GM21576 (cell line): ENCODE data around the gene USP25.

Experiments
- ATAC-seq: cut with Tn5 transposase; IDR thresholded peaks from one replicate; pipeline ENCODE4 v1.9.1; 2021; ENCODE audit warnings: mild to moderate bottlenecking, moderate library complexity; ENCODE audit not compliant: unreplicated experiment

USP25 gene

GRCh38 chr21:15848634-15849560 is 119.1 kb downstream of the USP25 start:
- no peak for ATAC-seq

GRCh38 chr21:15849927-15850326 is 120.1 kb downstream of the USP25 start:
- ATAC-seq = no peak

GRCh38 chr21:15850645-15851044 is 120.9 kb downstream of the USP25 start:
- ATAC-seq = no peak

- no peak for ATAC-seq
Observed at GRCh38 chr21:15852146-15852545, 122.4 kb downstream of the USP25 start.

GRCh38 chr21:15853126-15853525 is 123.3 kb downstream of the USP25 start:
- ATAC-seq = no peak

GRCh38 chr21:15856813-15857212 is 127.0 kb downstream of the USP25 start:
- ATAC-seq = no peak

- no peak for ATAC-seq
Observed at GRCh38 chr21:15857740-15858139, 128.0 kb downstream of the USP25 start.

- no peak for ATAC-seq
Observed at GRCh38 chr21:15860541-15860940, 130.8 kb downstream of the USP25 start.

- ATAC-seq = no peak
Observed at GRCh38 chr21:15868940-15869339, 139.2 kb downstream of the USP25 start.

- peak; percentile 63 for ATAC-seq
Observed at GRCh38 chr21:15870819-15871218, 141.0 kb downstream of the USP25 start.

- ATAC-seq = no peak
Observed at GRCh38 chr21:15872236-15872635, 142.5 kb downstream of the USP25 start.

- ATAC-seq = no peak
Observed at GRCh38 chr21:15874615-15875014, 144.8 kb downstream of the USP25 start.

GRCh38 chr21:15875286-15875685 is 145.5 kb downstream of the USP25 start:
- no peak for ATAC-seq

- ATAC-seq = no peak
Observed at GRCh38 chr21:15893902-15894301, 164.1 kb downstream of the USP25 start.

GRCh38 chr21:15894596-15894995 is 164.8 kb downstream of the USP25 start:
- ATAC-seq = no peak

GRCh38 chr21:15895142-15896106 is 165.6 kb downstream of the USP25 start:
- ATAC-seq = no peak

- no peak for ATAC-seq
Observed at GRCh38 chr21:15896501-15896900, 166.7 kb downstream of the USP25 start.

GRCh38 chr21:15904389-15904788 is 174.6 kb downstream of the USP25 start:
- no peak for ATAC-seq

GRCh38 chr21:15908187-15908586 is 178.4 kb downstream of the USP25 start:
- ATAC-seq = no peak

- no peak for ATAC-seq
Observed at GRCh38 chr21:15928196-15928595, 198.4 kb downstream of the USP25 start.

GRCh38 chr21:15928686-15929425 is 199.1 kb downstream of the USP25 start:
- ATAC-seq = no peak
